CD14-positive monocyte (primary cell): ENCODE measurements around the gene BANK1. TPM values are rescaled to one million over a fixed set of nuclear protein-coding genes. Genes with fewer than 3 reads are reported as not detected.

ENCODE experiments used
- DNase-seq, 3 donors: peaks; one replicate each; pipeline ENCODE4 v3.0.0-alpha.2; 2011 to 2022
- H2AFZ ChIP-seq: 2 replicates; pipeline ENCODE4 v1.6.0; 2012; ENCODE audit warnings: mild to moderate bottlenecking, low read depth, low read length, inconsistent platforms; ENCODE audit not compliant: insufficient read depth, poor library complexity, severe bottlenecking
- H3K27ac ChIP-seq, 2 donors: 1 replicate in 1 of 2; 2 replicates in 1 of 2; pipeline ENCODE4 v1.5.1; 2012 to 2013; ENCODE audit warnings: low read length in 2 of 2, control low read depth in 1 of 2, inconsistent platforms in 1 of 2, low read depth in 1 of 2, mild to moderate bottlenecking in 1 of 2
- H3K27me3 ChIP-seq, 2 donors: one replicate each; pipeline versions ENCODE4 v1.6.0 to v1.6.1; 2011 to 2013; ENCODE audit warnings: low read length in 2 of 2; ENCODE audit not compliant: control insufficient read depth in 2 of 2, insufficient read depth in 2 of 2
- H3K36me3 ChIP-seq, 2 donors: replicated peaks in 1 of 2; 1 replicate in 1 of 2; 2 replicates in 1 of 2; pipeline versions ENCODE4 v1.5.1 to v1.6.1; 2012 to 2013; ENCODE audit warnings: low read length in 2 of 2, control low read depth in 1 of 2, inconsistent platforms in 1 of 2, mild to moderate bottlenecking in 1 of 2; ENCODE audit not compliant: insufficient read depth in 2 of 2, control insufficient read depth in 1 of 2
- H3K4me1 ChIP-seq, 2 donors: 1 replicate in 1 of 2; 2 replicates in 1 of 2; pipeline versions ENCODE4 v1.5.1 to v1.6.1; 2012 to 2013; ENCODE audit warnings: low read length in 2 of 2, control low read depth in 1 of 2, inconsistent platforms in 1 of 2, mild to moderate bottlenecking in 1 of 2, moderate library complexity in 1 of 2; ENCODE audit not compliant: insufficient read depth in 2 of 2, control insufficient read depth in 1 of 2
- H3K4me2 ChIP-seq: replicated peaks from 2 replicates; pipeline ENCODE3; 2012; ENCODE audit warnings: low read length, moderate library complexity, mild to moderate bottlenecking; ENCODE audit not compliant: poor library complexity, severe bottlenecking; ENCODE audit errors: extremely low read depth
- H3K4me3 ChIP-seq, 3 experiments: fragments of 200-600 bp in 1 of 3; sonication (generic) in 1 of 3; replicated peaks in 1 of 3; 1 replicate in 2 of 3; 2 replicates in 1 of 3; pipeline ENCODE4 v1.5.1; 2011 to 2013; ENCODE audit warnings: low read length in 3 of 3, mild to moderate bottlenecking in 3 of 3, control low read depth in 2 of 3, low read depth in 2 of 3, inconsistent platforms in 1 of 3, moderate library complexity in 1 of 3
- H3K79me2 ChIP-seq: 2 replicates; pipeline ENCODE4 v1.6.0; 2012; ENCODE audit warnings: mild to moderate bottlenecking, control low read depth, inconsistent platforms, low read length, moderate library complexity; ENCODE audit not compliant: insufficient read depth
- H3K9ac ChIP-seq: 2 replicates; pipeline ENCODE4 v1.6.0; 2017; ENCODE audit warnings: low read length, mild to moderate bottlenecking; ENCODE audit not compliant: insufficient read depth, poor library complexity, severe bottlenecking
- H3K9me3 ChIP-seq, 2 donors: replicated peaks in 1 of 2; 1 replicate in 1 of 2; 2 replicates in 1 of 2; pipeline versions ENCODE4 v1.5.1 to v1.6.1; 2012 to 2013; ENCODE audit warnings: low read length in 2 of 2, control low read depth in 1 of 2; ENCODE audit not compliant: control insufficient read depth in 1 of 2, insufficient read depth in 1 of 2
- H4K20me1 ChIP-seq: 2 replicates; pipeline ENCODE4 v1.6.0; 2012; ENCODE audit warnings: mild to moderate bottlenecking, low read length, control low read depth, moderate library complexity; ENCODE audit not compliant: insufficient read depth
- H3K27ac Mint-ChIP-seq, 7 donors: one replicate each; pipeline ENCODE4 v1.8.0; 2020; ENCODE audit warnings: mild to moderate bottlenecking in 7 of 7, mixed read lengths in 7 of 7, moderate library complexity in 6 of 7, inconsistent platforms in 2 of 7
- H3K27me3 Mint-ChIP-seq, 3 donors: one replicate each; pipeline ENCODE4 v1.8.0; 2021 to 2022; ENCODE audit warnings: low read depth in 3 of 3, mild to moderate bottlenecking in 3 of 3, mixed read lengths in 3 of 3, moderate library complexity in 3 of 3, inconsistent platforms in 1 of 3
- H3K36me3 Mint-ChIP-seq, 2 donors: one replicate each; pipeline ENCODE4 v1.8.0; 2020; ENCODE audit warnings: mixed read lengths in 2 of 2, inconsistent platforms in 1 of 2, mild to moderate bottlenecking in 1 of 2
- H3K4me1 Mint-ChIP-seq: one replicate; pipeline ENCODE4 v1.8.0; 2020; ENCODE audit warnings: mild to moderate bottlenecking, mixed read lengths
- H3K4me3 Mint-ChIP-seq, 2 donors: one replicate each; pipeline ENCODE4 v1.8.0; 2020; ENCODE audit warnings: mild to moderate bottlenecking in 2 of 2, mixed read lengths in 2 of 2, moderate library complexity in 1 of 2
- H3K9me3 Mint-ChIP-seq, 7 donors: one replicate each; pipeline ENCODE4 v1.8.0; 2020 to 2022; ENCODE audit warnings: mixed read lengths in 7 of 7, mild to moderate bottlenecking in 6 of 7, moderate library complexity in 6 of 7, inconsistent platforms in 2 of 7
- CTCF ChIP-seq: fragments of 200-600 bp; IDR thresholded peaks from one replicate; pipeline ENCODE4 v1.8.0; 2022; ENCODE audit warnings: antibody characterized with exemption, mild to moderate bottlenecking
- WGBS: methylation state at CpG from one replicate; pipeline ENCODE4 v1.1.5; 2013; ENCODE audit warnings: missing lambda C conversion rate; ENCODE audit not compliant: insufficient coverage; 5-methylcytosine and 5-hydroxymethylcytosine counted together
- intact Hi-C, 2 donors: fragments of 100-400 bp; cut with micrococcal nuclease; formaldehyde crosslinking; loops; one replicate each; pipeline versions ENCODE4 v1.15.0 to v1.15.1; 2023
- polyA plus RNA-seq, 3 donors: library from polyadenylated mRNA; depleted of rRNA in 1 of 3; unstranded in 2 of 3; stranded (reverse) in 1 of 3; fragments of 300-500 nt in 2 of 3; fragments of >200 nt in 1 of 3; fragmentation: Illumina TruSeq in 2 of 3; gene quantifications; 1 replicate in 2 of 3; 2 replicates in 1 of 3; pipeline ENCODE4 v1.2.3, GENCODE V29; 2012 to 2021

The BANK1 gene
- polyA plus RNA-seq, 3 donors, result 2.6 to 5.2 (median 2.9) TPM

GRCh38 chr4:101791182-101791558 is 640 bp downstream of the BANK1 start:
- peak overlapping the region; percentile 87 to 96 for H3K4me3 Mint-ChIP-seq
- H3K27ac Mint-ChIP-seq, result peak overlapping the region in 6 of 7 donors; percentile 66 to 86 (median 81)
- no peaks in the 10 kb centered on the region for H3K36me3 Mint-ChIP-seq
- peaks cover 0 to 2% (median 0%) of the 10 kb centered on the region in 3 donors for H3K27me3 Mint-ChIP-seq
- peak overlapping the region; percentile 27 to 81 for H3K27ac ChIP-seq
- peaks cover 12 to 19% of the 10 kb centered on the region in 2 donors for H3K4me1 ChIP-seq
- H4K20me1 ChIP-seq, result no peaks in the 10 kb centered on the region
- DNase-seq, result no peak
- peak overlapping the region; percentile 85 for H3K4me2 ChIP-seq
- H3K36me3 ChIP-seq, result no peaks in the 10 kb centered on the region
- no peaks in the 10 kb centered on the region for H3K79me2 ChIP-seq
- peak overlapping the region; percentile 91 for H2AFZ ChIP-seq
- peak overlapping the region; percentile 58 to 81 (median 79) for H3K4me3 ChIP-seq
- WGBS, result 0% methylated on average over 10 of the region's 12 CpGs
- intact Hi-C loops, result no loop called here
- H3K27me3 ChIP-seq, result no peaks in the 10 kb centered on the region
- no peaks in the 10 kb centered on the region for H3K9me3 ChIP-seq
- peaks cover 21% of the 10 kb centered on the region for H3K4me1 Mint-ChIP-seq
- TF ChIP-seq CTCF, result no peak
- peaks cover 0 to 4% (median 2%) of the 10 kb centered on the region in 7 donors for H3K9me3 Mint-ChIP-seq
- peak overlapping the region; percentile 84 for H3K9ac ChIP-seq

DNA sequence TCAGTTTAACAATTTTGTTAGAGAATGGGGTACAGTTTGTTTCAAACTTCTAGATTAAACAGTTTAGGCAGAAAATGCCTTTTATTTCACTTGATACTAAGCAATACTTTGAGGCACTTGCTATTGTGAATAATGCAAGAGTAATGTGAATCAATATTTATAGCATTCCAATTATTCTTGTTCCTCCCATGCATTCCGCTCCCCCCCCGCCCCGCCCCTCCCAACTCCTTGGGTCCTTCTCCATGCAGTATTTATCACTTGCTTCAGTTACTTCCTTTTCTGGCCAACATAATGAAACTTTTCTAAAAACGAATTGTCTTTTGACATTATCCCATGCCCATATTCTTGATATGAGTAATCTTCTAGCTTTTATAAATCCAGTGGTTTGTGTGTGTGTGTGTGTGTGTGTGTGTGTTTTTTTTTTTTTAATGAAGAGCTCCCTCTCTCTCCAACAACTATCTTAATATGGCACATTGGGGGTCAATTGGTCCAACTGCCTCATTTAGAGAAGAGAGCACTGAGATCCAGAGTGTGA is 1.6 kb downstream of the BANK1 start:
- Histone ChIP-seq H3K79me2 (no peaks in the 10 kb centered on the region), H3K36me3 (no peaks in the 10 kb centered on the region), H3K27ac (no peak overlapping the region), H2AFZ (no peak overlapping the region), H3K9ac (no peak overlapping the region), H3K4me2 (peak overlapping the region; percentile 17), H3K27me3 (no peaks in the 10 kb centered on the region), H4K20me1 (no peaks in the 10 kb centered on the region), H3K4me1 (peaks cover 12 to 19% of the 10 kb centered on the region in 2 donors), H3K4me3 (no peak overlapping the region), H3K9me3 (no peaks in the 10 kb centered on the region)
- no CpG with 5 or more reads among the region's 4 CpGs for WGBS
- Mint-ChIP-seq H3K27ac (peak overlapping the region in 1 of 7 donors; percentile 70), H3K4me1 (peaks cover 21% of the 10 kb centered on the region), H3K27me3 (peaks cover 0 to 2% (median 0%) of the 10 kb centered on the region in 3 donors), H3K4me3 (peak overlapping the region in 1 of 2 donors; percentile 74), H3K36me3 (no peaks in the 10 kb centered on the region), H3K9me3 (peaks cover 0 to 2% (median under 1%) of the 10 kb centered on the region in 7 donors)
- intact Hi-C loops, result no loop called here
- no peak for DNase-seq
- TF ChIP-seq CTCF, result no peak
